Aorta (tissue), 5 donors: ENCODE data around the gene SPAG8. TPM values are rescaled to one million over a fixed set of nuclear protein-coding genes. Genes with fewer than 3 reads are reported as not detected.

Experiments
- ATAC-seq: fragments of 200-7000 bp; cut with Tn5 transposase; one replicate; pipeline ENCODE4 v1.9.1; 2022; ENCODE audit warnings: moderate library complexity; ENCODE audit not compliant: low FRiP score
- DNase-seq, 2 donors: peaks; one replicate each; pipeline ENCODE4 v3.0.0-alpha.2; 2020
- H3K27ac ChIP-seq, 2 donors: one replicate each; pipeline ENCODE4 v1.5.1; 2013; ENCODE audit warnings: low read length in 2 of 2, mild to moderate bottlenecking in 2 of 2, moderate library complexity in 2 of 2, control low read depth in 1 of 2, inconsistent platforms in 1 of 2, low read depth in 1 of 2
- H3K27me3 ChIP-seq, 2 donors: one replicate each; pipeline ENCODE4 v1.6.1; 2013; ENCODE audit warnings: control low read depth in 1 of 2, low read length in 1 of 2, mild to moderate bottlenecking in 1 of 2, moderate library complexity in 1 of 2; ENCODE audit not compliant: insufficient read depth in 2 of 2, control insufficient read depth in 1 of 2
- H3K36me3 ChIP-seq, 2 donors: one replicate each; pipeline ENCODE4 v1.6.1; 2013; ENCODE audit warnings: control low read depth in 1 of 2, low read length in 1 of 2, mild to moderate bottlenecking in 1 of 2; ENCODE audit not compliant: insufficient read depth in 2 of 2, control insufficient read depth in 1 of 2
- H3K4me1 ChIP-seq, 2 donors: one replicate each; pipeline ENCODE4 v1.6.1; 2013; ENCODE audit warnings: low read length in 2 of 2, control low read depth in 1 of 2, mild to moderate bottlenecking in 1 of 2, moderate library complexity in 1 of 2; ENCODE audit not compliant: insufficient read depth in 2 of 2, control insufficient read depth in 1 of 2
- H3K4me3 ChIP-seq, 2 donors: one replicate each; pipeline ENCODE4 v1.5.1; 2013; ENCODE audit warnings: low read length in 2 of 2, control low read depth in 1 of 2, mild to moderate bottlenecking in 1 of 2
- H3K9me3 ChIP-seq: one replicate; pipeline ENCODE4 v1.6.1; 2013; ENCODE audit warnings: mild to moderate bottlenecking, low read length; ENCODE audit not compliant: control insufficient read depth
- WGBS, 2 donors: extraction: QIAGEN DNeasy Blood & Tissue Kit; methylation state at CpG; one replicate each; pipeline ENCODE4 v1.1.7; 2013; 5-methylcytosine and 5-hydroxymethylcytosine counted together
- intact Hi-C, 2 donors: fragments of 100-400 bp; cut with DNase I; formaldehyde crosslinking; loops; one replicate each; pipeline versions ENCODE4 v1.14.2 to v1.15.0; 2022
- polyA plus RNA-seq, 2 donors: library from polyadenylated mRNA; stranded (reverse); fragments of 200-250 nt; gene quantifications; one replicate each; pipeline ENCODE4 v1.2.3, GENCODE V29; 2013
- total RNA-seq, 2 donors: library from RNA; stranded (reverse); fragmentation: NEBNext Ultra II Directional; extraction: Animal tissue kit (Norgen Biotek cat#: 25700); gene quantifications; one replicate each; pipeline ENCODE4 v1.2.1, GENCODE V29; 2021
- donor health status: healthy with polysubstance abuse.
- donor health status: Bipolar disorder and iron deficiency.
- donor health status: DM: no; HTN: no; CAD: no.
- donor health status: DM: no; HTN: no; CAD: no.
- donor health status: DM: yes; HTN: yes; CAD: no.

SPAG8 gene
- total and polyA plus RNA-seq, 4 donors, result 0.71 to 4.4 (median 3.0) TPM; not detected in 1

DNA sequence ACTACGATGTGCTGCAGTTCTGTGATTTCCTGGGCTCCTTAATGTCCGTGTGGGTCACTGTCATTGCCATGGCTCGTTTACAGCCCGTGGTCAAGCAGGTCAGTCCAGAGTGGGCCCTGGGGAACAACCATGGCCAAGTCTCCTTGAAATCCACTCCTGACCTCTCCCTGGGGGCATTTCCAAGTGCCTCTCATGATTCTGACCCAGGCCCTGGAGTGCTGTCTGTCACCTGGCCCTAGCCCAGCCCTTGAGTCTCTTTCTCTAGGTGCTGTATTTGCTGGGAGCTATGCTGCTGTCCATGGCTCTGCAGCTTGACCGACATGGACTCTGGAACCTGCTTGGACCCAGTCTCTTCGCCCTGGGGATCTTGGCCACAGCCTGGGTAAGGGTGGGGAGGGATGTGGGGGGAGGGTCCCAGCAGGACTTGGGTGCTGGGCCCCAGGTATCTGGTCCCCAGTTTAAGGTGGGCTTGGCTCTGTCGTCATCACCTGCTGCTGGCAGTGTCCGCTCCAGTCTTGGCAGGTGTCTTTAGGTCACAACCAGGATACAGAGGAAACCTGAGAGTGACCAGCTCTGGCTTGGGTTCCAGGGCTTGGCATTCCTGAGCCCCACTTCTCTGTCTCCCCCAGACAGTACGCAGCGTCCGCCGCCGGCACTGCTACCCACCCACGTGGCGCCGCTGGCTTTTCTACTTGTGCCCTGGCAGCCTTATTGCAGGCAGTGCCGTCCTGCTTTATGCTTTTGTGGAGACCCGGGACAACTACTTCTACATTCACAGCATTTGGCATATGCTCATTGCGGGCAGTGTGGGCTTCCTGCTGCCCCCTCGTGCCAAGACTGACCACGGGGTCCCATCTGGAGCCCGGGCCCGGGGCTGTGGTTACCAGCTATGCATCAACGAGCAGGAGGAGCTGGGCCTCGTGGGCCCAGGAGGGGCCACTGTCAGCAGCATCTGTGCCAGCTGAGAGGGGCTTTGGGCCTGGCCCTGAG is 41.1 kb upstream of the SPAG8 start:
- DNase-seq, result no peak
- H3K27me3 ChIP-seq, result no peaks in the 10 kb centered on the region
- H3K36me3 ChIP-seq, result peaks cover 0 to 1% of the 10 kb centered on the region in 2 donors
- no peak for ATAC-seq
- no peaks in the 10 kb centered on the region for H3K9me3 ChIP-seq
- intact Hi-C loops, result no loop called here
- no peaks in the 10 kb centered on the region for H3K4me1 ChIP-seq
- no peak overlapping the region for H3K4me3 ChIP-seq
- H3K27ac ChIP-seq, result no peak overlapping the region
- 90 to 91% methylated on average over 25 of the region's 25 CpGs for WGBS, 2 donors

- Histone ChIP-seq H3K4me1 (no peaks in the 10 kb centered on the region), H3K27ac (no peak overlapping the region), H3K27me3 (no peaks in the 10 kb centered on the region), H3K36me3 (peaks cover 0 to 1% of the 10 kb centered on the region in 2 donors), H3K9me3 (no peaks in the 10 kb centered on the region), H3K4me3 (no peak overlapping the region)
- no peak for ATAC-seq
- intact Hi-C loops, result no loop called here
- 87 to 92% methylated on average over 2 of the region's 2 CpGs for WGBS, 2 donors
- no peak for DNase-seq
Measured at GRCh38 chr9:35852267-35852815, 40.3 kb upstream of the SPAG8 start.

DNA sequence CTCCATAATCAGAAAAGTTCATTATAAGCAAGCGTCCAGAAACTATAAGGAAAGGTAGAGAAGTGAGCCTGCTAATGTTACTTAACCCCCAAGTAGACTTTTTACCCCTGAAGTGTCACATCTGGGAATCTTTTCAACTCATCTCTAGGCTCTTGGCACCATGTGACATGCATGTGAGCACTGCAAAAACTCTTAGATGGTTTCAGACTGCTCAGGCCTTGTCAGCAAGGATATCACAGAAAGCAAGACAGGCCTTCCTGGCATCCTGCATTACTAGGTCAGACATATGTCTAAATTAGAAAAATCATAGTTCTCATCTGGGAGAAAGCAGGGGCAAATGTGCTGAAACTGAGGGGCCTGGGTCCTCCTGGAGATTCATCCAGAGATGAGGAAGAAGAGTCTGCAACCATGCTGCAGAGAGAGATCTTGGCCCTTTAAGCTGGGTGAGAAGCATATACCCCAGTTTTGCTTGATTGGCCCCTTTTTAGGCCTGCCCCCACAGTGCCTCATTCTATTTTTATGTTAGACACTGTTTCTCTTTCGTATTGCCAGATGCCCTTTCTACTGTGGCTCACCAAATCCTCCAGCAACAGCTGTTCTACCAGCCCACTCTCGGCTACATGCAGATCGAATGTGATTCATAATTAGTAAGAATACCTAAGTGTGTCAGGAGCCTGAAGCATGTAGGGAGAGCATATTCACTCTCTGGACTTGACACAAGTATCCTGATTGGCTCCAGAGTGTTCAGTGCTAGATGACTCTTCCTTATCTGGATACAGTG is 35.9 kb upstream of the SPAG8 start:
- intact Hi-C loops, result no loop called here
- Histone ChIP-seq H3K4me3 (no peak overlapping the region), H3K4me1 (no peaks in the 10 kb centered on the region), H3K9me3 (no peaks in the 10 kb centered on the region), H3K27ac (peak overlapping the region in 1 of 2 donors; percentile 21), H3K27me3 (no peaks in the 10 kb centered on the region), H3K36me3 (peaks cover 0 to 6% of the 10 kb centered on the region in 2 donors)
- 14 to 22% methylated on average over 4 of the region's 4 CpGs for WGBS, 2 donors
- DNase-seq (no peak), ATAC-seq (no peak)

GRCh38 chr9:35845824-35846771 is 34.0 kb upstream of the SPAG8 start:
- Histone ChIP-seq H3K4me3 (no peak overlapping the region), H3K27me3 (no peaks in the 10 kb centered on the region), H3K36me3 (peaks cover 0 to 4% of the 10 kb centered on the region in 2 donors), H3K27ac (no peak overlapping the region), H3K4me1 (no peaks in the 10 kb centered on the region), H3K9me3 (no peaks in the 10 kb centered on the region)
- ATAC-seq, result no peak
- 75 to 76% methylated on average over 53 of the region's 53 CpGs for WGBS, 2 donors
- DNase-seq, result no peak
- intact Hi-C loops, result no loop called here

DNA sequence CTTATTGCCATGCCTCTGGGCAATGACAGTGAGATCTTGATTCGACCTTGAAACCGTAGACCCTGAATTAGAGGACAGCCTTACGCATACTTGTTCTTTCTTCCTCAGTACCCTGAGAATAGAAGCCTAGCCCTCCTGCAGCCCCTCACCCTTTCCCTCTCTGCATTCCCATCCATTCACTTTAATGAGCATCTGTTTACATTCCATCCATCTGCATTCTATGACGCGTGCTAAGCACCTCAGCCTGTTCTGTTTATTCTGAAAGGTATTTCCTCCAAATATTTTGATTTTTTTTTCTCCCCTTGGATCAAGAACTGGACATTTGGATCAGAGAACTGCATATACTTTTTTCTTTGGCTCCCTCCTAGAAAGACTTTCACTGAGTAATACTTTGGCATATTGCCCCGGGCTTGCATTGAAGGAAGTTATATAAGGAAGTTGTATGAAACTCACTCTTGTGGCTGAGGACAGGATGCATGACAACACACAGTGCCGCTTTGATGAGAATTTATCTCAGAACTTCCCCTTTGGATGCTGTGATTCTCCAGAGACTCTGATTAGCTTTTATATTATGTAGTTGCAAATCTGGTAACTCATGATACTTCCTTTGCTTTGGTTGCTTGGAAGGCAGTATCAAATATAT is 32.7 kb upstream of the SPAG8 start:
- no peaks in the 10 kb centered on the region for H3K9me3 ChIP-seq
- no peak overlapping the region for H3K4me3 ChIP-seq
- H3K27me3 ChIP-seq, result no peaks in the 10 kb centered on the region
- peaks cover 0 to 4% of the 10 kb centered on the region in 2 donors for H3K36me3 ChIP-seq
- 16 to 17% methylated on average over 7 of the region's 7 CpGs for WGBS, 2 donors
- intact Hi-C loops, result no loop called here
- no peaks in the 10 kb centered on the region for H3K4me1 ChIP-seq
- no peak for DNase-seq
- ATAC-seq, result peak; percentile 69
- H3K27ac ChIP-seq, result no peak overlapping the region

- ATAC-seq, result no peak
- no peak overlapping the region for H3K27ac ChIP-seq
- peaks cover 0 to 4% of the 10 kb centered on the region in 2 donors for H3K36me3 ChIP-seq
- 93 to 95% methylated on average over 3 of the region's 3 CpGs for WGBS, 2 donors
- no peaks in the 10 kb centered on the region for H3K4me1 ChIP-seq
- no peak overlapping the region for H3K4me3 ChIP-seq
- no peaks in the 10 kb centered on the region for H3K27me3 ChIP-seq
- no peak for DNase-seq
- intact Hi-C loops, result no loop called here
- H3K9me3 ChIP-seq, result no peaks in the 10 kb centered on the region
Measured at GRCh38 chr9:35842795-35843194, 30.7 kb upstream of the SPAG8 start.

GRCh38 chr9:35842020-35842745 is 30.1 kb upstream of the SPAG8 start:
- H3K4me3 ChIP-seq, result no peak overlapping the region
- 92% methylated on average over 17 of the region's 17 CpGs for WGBS, 2 donors
- H3K36me3 ChIP-seq, result peaks cover 0 to 4% of the 10 kb centered on the region in 2 donors
- DNase-seq, result no peak
- intact Hi-C loops, result no loop called here
- no peak for ATAC-seq
- no peaks in the 10 kb centered on the region for H3K4me1 ChIP-seq
- no peaks in the 10 kb centered on the region for H3K9me3 ChIP-seq
- H3K27me3 ChIP-seq, result no peaks in the 10 kb centered on the region
- H3K27ac ChIP-seq, result no peak overlapping the region
